Ovary (tissue), 9 donors: ENCODE data around the gene INMT. TPM values are rescaled to one million over a fixed set of nuclear protein-coding genes. Genes with fewer than 3 reads are reported as not detected.
"Not testable (repeated sequence)": the region's sequence is repeated elsewhere in the genome, so short reads cannot be mapped to it uniquely, and the experiment has no call there.

Experiments
- DNase-seq, 5 donors: peaks; one replicate each; pipeline ENCODE4 v3.0.0-alpha.2; 2019 to 2020
- H3K27ac ChIP-seq, 2 donors: fragments of 200-600 bp; one replicate each; pipeline versions ENCODE4 v1.5.1 to v1.8.0; 2019 to 2022
- H3K27me3 ChIP-seq: fragments of 200-600 bp; one replicate; pipeline ENCODE4 v1.8.0; 2022
- H3K36me3 ChIP-seq: fragments of 200-600 bp; sonication (generic); one replicate; pipeline ENCODE4 v1.5.1; 2019
- H3K4me1 ChIP-seq: one replicate; pipeline ENCODE4 v1.8.1; 2013; ENCODE audit warnings: mild to moderate bottlenecking, moderate library complexity; ENCODE audit not compliant: insufficient read depth
- H3K4me3 ChIP-seq: fragments of 200-600 bp; sonication (generic); one replicate; pipeline ENCODE4 v1.5.1; 2017
- H3K9me3 ChIP-seq, 2 donors: fragments of 200-600 bp in 1 of 2; sonication (generic) in 1 of 2; one replicate each; pipeline versions ENCODE4 v1.5.1 to v1.8.1; 2013 to 2019; ENCODE audit warnings: mild to moderate bottlenecking in 1 of 2, moderate library complexity in 1 of 2
- CTCF ChIP-seq, 3 donors: fragments of 450-650 bp in 2 of 3; fragments of 200-600 bp in 1 of 3; IDR thresholded peaks; one replicate each; pipeline versions ENCODE4 v1.5.1 to v1.8.0; 2016 to 2022; ENCODE audit warnings: antibody characterized with exemption in 3 of 3, mild to moderate bottlenecking in 1 of 3
- EP300 ChIP-seq: sonication (generic); formaldehyde crosslinking; IDR thresholded peaks from one replicate; pipeline ENCODE4 v1.6.1; 2017; ENCODE audit warnings: antibody characterized with exemption
- POLR2A ChIP-seq: fragments of 450-650 bp; IDR thresholded peaks from one replicate; pipeline ENCODE4 v1.6.1; 2017; ENCODE audit warnings: antibody characterized with exemption, mild to moderate bottlenecking, moderate library complexity
- WGBS, 3 donors: extraction: QIAGEN DNeasy Blood & Tissue Kit in 1 of 3; methylation state at CpG; one replicate each; pipeline versions ENCODE4 v1.1.5 to v1.1.7; 2013 to 2017; 5-methylcytosine and 5-hydroxymethylcytosine counted together
- intact Hi-C, 4 donors: fragments of 100-400 bp; cut with DNase I; formaldehyde crosslinking; loops; one replicate each; pipeline versions ENCODE4 v1.11.0 to v1.15.1; 2022 to 2023
- polyA plus RNA-seq, 2 donors: library from polyadenylated mRNA; stranded (reverse); fragments of 200-250 nt in 1 of 2; fragments of 350-450 nt in 1 of 2; fragmentation: Illumina TruSeq in 1 of 2; extraction: RNeasy Lipid Tissue Mini Kit (QIAGEN cat#74804) in 1 of 2; gene quantifications; one replicate each; pipeline ENCODE4 v1.2.3, GENCODE V29; 2013 to 2014
- total RNA-seq, 7 donors: library from RNA; depleted of rRNA in 2 of 7; stranded (reverse); fragments of >200 nt in 2 of 7; fragmentation: NEBNext Ultra II Directional in 3 of 7; extraction: Animal tissue kit (Norgen Biotek cat#: 25700) in 3 of 7; gene quantifications; one replicate each; pipeline versions ENCODE4 v1.1.0 to v1.2.4, GENCODE V29; 2016 to 2023
- donor health status: DM: no; HTN: no; CAD: no; lungs with moderate emphysema.
- donor health status: DM: no; HTN: no; CAD: no.
- donor health status: Bipolar disorder and iron deficiency.
- donor health status: DM: yes; HTN: yes; CAD: no.
- donor health status: DM: no; HTN: no; CAD: no.
- donor health status: DM: yes; HTN: yes; CAD: no.

INMT gene
- total and polyA plus RNA-seq, 9 donors: 0.99 to 153 (median 37.3) TPM

GRCh38 chr7:30714129-30714528, 37.8 kb upstream of the INMT start:
- Histone ChIP-seq H3K4me1 (no peaks in the 10 kb centered on the region), H3K27me3 (no peaks in the 10 kb centered on the region), H3K36me3 (no peaks in the 10 kb centered on the region), H3K27ac (no peak overlapping the region), H3K9me3 (no peaks in the 10 kb centered on the region), H3K4me3 (no peak overlapping the region)
- intact Hi-C loops: no loop called here
- TF ChIP-seq EP300: no peak
- no peak for TF ChIP-seq POLR2A
- no peak for DNase-seq
- 78 to 93% (median 90%) methylated on average over 1 of the region's 1 CpG for WGBS, 3 donors

- H3K36me3 ChIP-seq: no peaks in the 10 kb centered on the region
- H3K27ac ChIP-seq: no peak overlapping the region
- no peak for DNase-seq
Measured at GRCh38 chr7:30717181-30717580, 34.8 kb upstream of the INMT start.

GRCh38 chr7:30719434-30719833, 32.5 kb upstream of the INMT start:
- H3K36me3 ChIP-seq, H3K27me3 ChIP-seq, H3K4me3 ChIP-seq, H3K9me3 ChIP-seq, H3K4me1 ChIP-seq, DNase-seq, intact Hi-C loops, H3K27ac ChIP-seq: not testable (repeated sequence)
- 87 to 96% (median 95%) methylated on average over 2 of the region's 2 CpGs for WGBS, 3 donors

More at GRCh38 chr7:30717181-30717580, 34.8 kb upstream of the INMT start:
- H3K4me1 ChIP-seq: no peaks in the 10 kb centered on the region
- intact Hi-C loops: no loop called here
- H3K27me3 ChIP-seq: no peaks in the 10 kb centered on the region
- no peak for TF ChIP-seq CTCF (IDR thresholded peaks at IDR 0.05)
- TF ChIP-seq POLR2A: no peak
- TF ChIP-seq EP300: no peak
- no peaks in the 10 kb centered on the region for H3K9me3 ChIP-seq
- no peak overlapping the region for H3K4me3 ChIP-seq
- 60 to 70% (median 64%) methylated on average over 2 of the region's 2 CpGs for WGBS, 3 donors

- H3K27me3 ChIP-seq: no peaks in the 10 kb centered on the region
- H3K4me3 ChIP-seq: no peak overlapping the region
- 93 to 97% (median 96%) methylated on average over 1 of the region's 1 CpG for WGBS, 3 donors
- DNase-seq: no peak
- no peak for TF ChIP-seq CTCF (IDR thresholded peaks at IDR 0.05)
- no peak for TF ChIP-seq POLR2A
- no peak for TF ChIP-seq EP300
- intact Hi-C loops: no loop called here
- H3K36me3 ChIP-seq: no peaks in the 10 kb centered on the region
- H3K27ac ChIP-seq: no peak overlapping the region
- no peaks in the 10 kb centered on the region for H3K9me3 ChIP-seq
- H3K4me1 ChIP-seq: no peaks in the 10 kb centered on the region
Measured at GRCh38 chr7:30721211-30721610, 30.7 kb upstream of the INMT start.

GRCh38 chr7:30722187-30722586, 29.7 kb upstream of the INMT start:
- Histone ChIP-seq H3K9me3 (no peaks in the 10 kb centered on the region), H3K27ac (no peak overlapping the region), H3K36me3 (no peaks in the 10 kb centered on the region), H3K4me3 (no peak overlapping the region), H3K27me3 (no peaks in the 10 kb centered on the region), H3K4me1 (no peaks in the 10 kb centered on the region)
- 50 to 62% (median 55%) methylated on average over 2 of the region's 2 CpGs for WGBS, 3 donors
- intact Hi-C loops: no loop called here
- no peak for TF ChIP-seq EP300
- no peak for TF ChIP-seq POLR2A
- no peak for TF ChIP-seq CTCF (IDR thresholded peaks at IDR 0.05)
- DNase-seq: no peak

- intact Hi-C loops: no loop called here
Measured at GRCh38 chr7:30722671-30723070, 29.3 kb upstream of the INMT start.

More at GRCh38 chr7:30722671-30723070, 29.3 kb upstream of the INMT start:
- Histone ChIP-seq H3K36me3 (no peaks in the 10 kb centered on the region), H3K9me3 (no peaks in the 10 kb centered on the region), H3K4me3 (no peak overlapping the region), H3K27me3 (no peaks in the 10 kb centered on the region), H3K4me1 (no peaks in the 10 kb centered on the region), H3K27ac (no peak overlapping the region)
- no peak for TF ChIP-seq POLR2A
- no peak for TF ChIP-seq CTCF (IDR thresholded peaks at IDR 0.05)
- no peak for TF ChIP-seq EP300
- no peak for DNase-seq
